ENCODE measurements around the gene SV2C. TPM values are rescaled to one million over a fixed set of nuclear protein-coding genes. Genes with fewer than 3 reads are reported as not detected.
A peak's percentile ranks its signal among the peaks of the same experiment; 100 is the strongest.

The SV2C gene
- polyA plus RNA-seq, 1 donor (not counting 4 experiments of a cell fraction or from before 2014, with no cell fraction given): 0.34 TPM

DNA sequence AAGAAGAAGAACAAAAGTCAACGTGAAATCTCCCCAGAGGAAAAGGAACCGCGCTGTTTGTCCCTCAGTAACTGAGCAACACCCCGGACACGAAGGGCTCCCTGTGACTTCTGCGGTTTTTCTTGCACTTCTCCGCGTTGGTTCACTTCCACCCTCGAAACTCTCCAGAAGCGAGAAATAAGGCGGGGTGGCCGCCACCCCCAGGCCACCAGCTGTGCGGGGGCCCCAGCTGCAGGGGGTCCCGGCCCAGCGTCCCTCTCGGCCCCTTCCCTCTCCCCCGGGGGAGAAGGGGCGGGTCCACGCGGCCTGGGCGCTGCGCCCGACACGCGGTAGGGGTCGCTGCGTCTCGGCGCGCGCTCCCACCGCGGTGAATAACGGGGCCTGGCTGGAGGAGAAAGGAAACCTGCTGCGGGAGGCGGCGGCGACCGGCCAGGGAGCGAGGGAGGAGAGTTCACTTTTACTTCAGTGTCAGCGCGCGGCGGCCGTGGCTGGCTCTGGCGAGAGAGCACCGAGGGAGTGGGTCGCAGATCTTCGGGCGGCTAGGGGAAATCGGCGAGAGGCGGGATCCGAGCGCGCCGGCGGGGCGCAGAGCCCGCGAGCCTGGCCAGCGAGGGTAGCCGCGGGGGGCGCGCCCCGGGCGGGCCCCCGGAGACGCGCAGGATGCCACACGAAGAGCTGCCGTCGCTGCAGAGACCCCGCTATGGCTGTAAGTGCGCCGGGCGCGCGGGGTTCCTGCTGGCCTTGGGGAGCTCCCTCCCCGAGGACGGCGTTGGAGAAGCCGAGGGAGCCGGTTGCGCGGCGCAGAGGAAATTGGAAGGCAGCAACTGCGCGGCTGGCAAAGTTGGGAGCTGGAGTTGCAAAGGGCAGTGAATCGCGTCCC is 319.9 kb downstream of the SV2C start, which contains the start of gene IQGAP2:
Gene IQGAP2, plus strand, starts transcription at position 400 of the 880 bp plus-strand sequence. Its CDS starts 261 bp downstream, at position 661.
- TF ChIP-seq CTCF (optimal IDR thresholded peaks at IDR 0.05 in 1 of 3, IDR thresholded peaks at IDR 0.05 in 1 of 3, conservative IDR thresholded peaks at IDR 0.05 in 1 of 3; ENCODE audit: extremely low read depth in 1 of 3, insufficient read depth in 2 of 3, low read length in 3 of 3) (peak; percentile 31 to 72 (median 36)), EZH2 (IDR thresholded peaks at IDR 0.05; ENCODE audit: low read length) (no peak)
- Histone ChIP-seq H3K27ac (ENCODE audit: control insufficient read depth, insufficient read depth, low read length) (no peak within 1 kb of the TSS), H2AFZ (ENCODE audit: control insufficient read depth, low read length) (peak within 1 kb of the TSS; percentile 44), H3K27me3 (ENCODE audit: control insufficient read depth, extremely low read depth, insufficient read depth, low read length) (peaks cover 53% of the 10 kb centered on the region), H3K79me2 (ENCODE audit: control insufficient read depth, insufficient read depth, low read length) (no peaks in the 10 kb centered on the region), H3K36me3 (ENCODE audit: control insufficient read depth in 2 of 2, extremely low read depth in 1 of 2, insufficient read depth in 2 of 2, low read length in 2 of 2) (no peaks in the 10 kb centered on the region), H3K4me2 (ENCODE audit: control insufficient read depth, extremely low read depth, insufficient read depth, low read depth, low read length) (peak within 1 kb of the TSS; percentile 91), H3K4me3 (ENCODE audit: control insufficient read depth in 2 of 3, extremely low read depth in 1 of 3, insufficient read depth in 2 of 3, low read depth in 1 of 3, low read length in 3 of 3) (peak within 1 kb of the TSS; percentile 15 to 61 (median 52)), H3K9ac (ENCODE audit: control insufficient read depth, extremely low read depth, insufficient read depth, low read length) (no peak within 1 kb of the TSS), H3K9me3 (ENCODE audit: control insufficient read depth, low read depth, low read length) (no peaks in the 10 kb centered on the region), H3K9me1 (ENCODE audit: control insufficient read depth, extremely low read depth, insufficient read depth, low read length) (no peaks in the 10 kb centered on the region), H3K4me1 (ENCODE audit: control insufficient read depth, extremely low read depth, insufficient read depth, low read length) (no peaks in the 10 kb centered on the region), H4K20me1 (ENCODE audit: control insufficient read depth, extremely low read depth, insufficient read depth, low read length) (no peaks in the 10 kb centered on the region)
- no peak for FAIRE-seq
- dilution Hi-C loops (cut with MboI; ENCODE audit: extremely low pct_ligation_motif_present, low sequenced_read_pairs): no loop called here
- no peak for DNase-seq (ENCODE audit: low read depth, low spot score)

Small RNA genes lying within 50 kb of the gene (small RNA-seq; reads per million reads assigned to genes)
- gene AC113404.2 (ENCODE audit: insufficient read length in 3 of 3, low read depth in 3 of 3, low replicate concordance in 1 of 3): 0 reads per million in 3 experiments
- 0 reads per million in 3 experiments for gene RNA5SP186 (ENCODE audit: insufficient read length in 3 of 3, low read depth in 3 of 3, low replicate concordance in 1 of 3)

Data from keratinocyte (primary cell).